Measurements from ENCODE around the gene STPG1. TPM values are rescaled to one million over a fixed set of nuclear protein-coding genes. Genes with fewer than 3 reads are reported as not detected.

Gene STPG1
- polyA plus RNA-seq, 5 donors: 7.4 to 11.0 (median 8.9) TPM

- no peak for DNase-seq
These were observed 38.4 kb downstream of the STPG1 start for GRCh38 chr1:24374891-24375786.

- DNase-seq: no peak
These were observed 39.9 kb downstream of the STPG1 start for GRCh38 chr1:24373710-24374109.

GRCh38 chr1:24373044-24373443, 40.5 kb downstream of the STPG1 start:
- DNase-seq: no peak

- no peak for DNase-seq
These were observed 43.8 kb downstream of the STPG1 start for GRCh38 chr1:24369801-24370200.

GRCh38 chr1:24369199-24369598, 44.4 kb downstream of the STPG1 start:
- DNase-seq: no peak

- no peak for DNase-seq
These were observed 46.9 kb downstream of the STPG1 start for GRCh38 chr1:24366707-24367106.

- DNase-seq: peak in 1 of 2 donors; percentile 14
These were observed 48.5 kb downstream of the STPG1 start for GRCh38 chr1:24364975-24365678.

GRCh38 chr1:24364605-24364974, 49.0 kb downstream of the STPG1 start:
- no peak for DNase-seq

- DNase-seq: no peak
These were observed 49.6 kb downstream of the STPG1 start for GRCh38 chr1:24363994-24364393.

- DNase-seq: no peak
These were observed 50.5 kb downstream of the STPG1 start for GRCh38 chr1:24362982-24363614.

- DNase-seq: no peak
These were observed 51.2 kb downstream of the STPG1 start for GRCh38 chr1:24362396-24362795.

GRCh38 chr1:24361811-24362210, 51.8 kb downstream of the STPG1 start:
- DNase-seq: no peak

- DNase-seq: no peak
These were observed 52.9 kb downstream of the STPG1 start for GRCh38 chr1:24360681-24361080.

GRCh38 chr1:24357038-24357437, 56.5 kb downstream of the STPG1 start:
- DNase-seq: no peak

GRCh38 chr1:24355466-24355865, 58.1 kb downstream of the STPG1 start:
- no peak for DNase-seq

GRCh38 chr1:24353292-24353891, 60.2 kb downstream of the STPG1 start:
- no peak for DNase-seq

- no peak for DNase-seq
These were observed 61.5 kb downstream of the STPG1 start for GRCh38 chr1:24351918-24352627.

GRCh38 chr1:24351247-24351646, 62.3 kb downstream of the STPG1 start:
- no peak for DNase-seq

- no peak for DNase-seq
These were observed 63.7 kb downstream of the STPG1 start for GRCh38 chr1:24349891-24350290.

- DNase-seq: no peak
These were observed 65.4 kb downstream of the STPG1 start for GRCh38 chr1:24348196-24348595.

GRCh38 chr1:24347159-24347934, 66.2 kb downstream of the STPG1 start:
- DNase-seq: no peak
